NCI-H2196 (cell line): ENCODE measurements around the gene TK1.
"Not testable (repeated sequence)": the region's sequence is repeated elsewhere in the genome, so short reads cannot be mapped to it uniquely, and the experiment has no call there.

Experiments
- DNase-seq: peaks from one replicate; lab custom pipeline; 2025; ENCODE audit not compliant: unreplicated experiment; lab: John Stamatoyannopoulos, UW

The TK1 gene

GRCh38 chr17:78180083-78180482, 6.8 kb downstream of the TK1 start:
- DNase-seq = no peak

- DNase-seq = no peak
Measured at GRCh38 chr17:78179372-78179771, 7.5 kb downstream of the TK1 start.

GRCh38 chr17:78176548-78177025, 10.3 kb downstream of the TK1 start:
- peak; percentile 46 for DNase-seq

GRCh38 chr17:78175643-78175981, 11.2 kb downstream of the TK1 start:
- no peak for DNase-seq

GRCh38 chr17:78174870-78175642, 11.8 kb downstream of the TK1 start:
- peak; percentile 98 for DNase-seq

DNA sequence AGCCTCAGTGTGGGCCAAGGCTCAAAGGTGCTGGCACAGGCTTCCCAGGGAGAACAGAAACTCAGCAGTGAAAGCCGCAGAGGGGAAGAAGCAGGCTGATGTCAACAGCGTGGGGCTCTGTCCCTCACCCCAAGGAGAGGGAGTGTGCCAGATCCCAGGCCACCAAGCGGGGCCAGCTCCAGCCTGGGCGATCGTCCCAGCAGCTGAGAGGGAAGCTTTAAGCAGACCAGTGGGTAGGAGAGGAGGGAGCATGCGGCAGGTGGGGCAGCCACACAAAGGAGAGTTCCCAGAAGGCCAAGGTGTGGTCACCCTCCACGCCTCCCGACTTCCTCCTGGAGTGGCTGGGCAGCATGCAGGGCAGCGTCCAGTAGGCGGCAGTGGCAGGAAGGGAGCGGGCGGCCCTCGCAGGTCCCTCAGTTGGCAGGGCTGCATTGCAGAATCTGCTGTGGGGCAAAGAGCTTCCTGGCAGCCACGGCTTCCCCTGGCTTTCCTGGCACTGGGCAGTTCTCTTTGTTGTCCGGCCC, 12.4 kb downstream of the TK1 start:
- peak; percentile 98 for DNase-seq

GRCh38 chr17:78173097-78173715, 13.6 kb downstream of the TK1 start:
- DNase-seq = no peak

GRCh38 chr17:78172249-78173051, 14.4 kb downstream of the TK1 start:
- peak; percentile 52 for DNase-seq

- DNase-seq = not testable (repeated sequence)
Measured at GRCh38 chr17:78171591-78172248, 15.1 kb downstream of the TK1 start.

GRCh38 chr17:78170692-78171590, 15.9 kb downstream of the TK1 start:
- no peak for DNase-seq

- peak; percentile 78 for DNase-seq
Measured at GRCh38 chr17:78168903-78169793, 17.7 kb downstream of the TK1 start.

GRCh38 chr17:78168242-78168902, 18.5 kb downstream of the TK1 start, which contains the start of gene SYNGR2:
SYNGR2 (plus strand) TSS chr17:78168581; CDS start chr17:78168617, 36 bp downstream.
- peak; percentile 96 for DNase-seq

GRCh38 chr17:78166416-78166815, 20.4 kb downstream of the TK1 start:
- no peak for DNase-seq

- DNase-seq = no peak
Measured at GRCh38 chr17:78164748-78165607, 21.9 kb downstream of the TK1 start.

GRCh38 chr17:78163881-78164747, 22.7 kb downstream of the TK1 start:
- peak; percentile 85 for DNase-seq

DNA sequence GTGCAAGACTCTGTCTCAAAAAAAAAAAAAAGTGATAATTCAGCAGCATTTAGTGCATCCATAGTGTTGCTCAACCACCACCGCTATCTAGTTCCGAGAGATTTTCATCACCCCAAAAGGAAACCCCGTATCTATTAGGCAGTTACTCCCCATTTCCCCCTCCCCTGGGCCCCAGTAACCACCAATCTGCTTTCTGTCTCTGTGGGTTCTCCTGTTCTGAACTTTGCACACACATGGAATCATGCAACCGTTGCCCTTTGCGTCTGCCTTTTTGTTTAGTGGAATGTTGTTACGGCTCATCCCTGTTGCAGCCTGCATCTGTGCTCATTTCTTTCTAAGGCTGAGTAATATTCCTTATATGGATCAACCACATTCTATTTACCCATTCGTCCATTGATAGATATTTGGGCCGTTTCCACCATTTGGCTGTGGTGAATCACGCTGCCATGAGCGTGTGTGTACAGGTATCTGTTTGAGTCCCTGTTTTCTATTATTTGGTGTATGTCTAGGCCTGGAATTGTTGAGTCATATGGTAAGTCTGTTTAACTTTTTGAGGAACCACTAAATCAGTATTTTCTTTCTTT, 27.2 kb downstream of the TK1 start:
- no peak for DNase-seq
